HEK293T (cell line): Measurements from ENCODE around the gene CD209.

Source experiments
- ARNT ChIP-seq: fragments of 450-650 bp; IDR thresholded peaks from 2 replicates; pipeline ENCODE4 v1.6.1; 2017; ENCODE audit warnings: mild to moderate bottlenecking
- BHLHE40 ChIP-seq: fragments of 450-650 bp; IDR thresholded peaks from 2 replicates; pipeline ENCODE4 v1.6.1; 2016; ENCODE audit warnings: mild to moderate bottlenecking, moderate library complexity, borderline replicate concordance
- ELF4 ChIP-seq: fragments of 450-650 bp; IDR thresholded peaks from 2 replicates; pipeline ENCODE4 v1.6.1; 2017; ENCODE audit warnings: antibody characterized with exemption
- FOXA1 ChIP-seq: fragments of 450-650 bp; IDR thresholded peaks from 2 replicates; pipeline ENCODE4 v1.6.1; 2016; ENCODE audit warnings: mild to moderate bottlenecking
- FOXK2 ChIP-seq: fragments of 450-650 bp; IDR thresholded peaks from 2 replicates; pipeline ENCODE4 v1.6.1; 2016; ENCODE audit warnings: mild to moderate bottlenecking
- FOXM1 ChIP-seq: fragments of 450-650 bp; IDR thresholded peaks from 2 replicates; pipeline ENCODE4 v1.6.1; 2017; ENCODE audit warnings: mild to moderate bottlenecking, borderline replicate concordance
- HDGF ChIP-seq: fragments of 450-650 bp; IDR thresholded peaks from 2 replicates; pipeline ENCODE4 v1.6.1; 2017; ENCODE audit warnings: antibody characterized with exemption, borderline replicate concordance
- L3MBTL2 ChIP-seq: fragments of 450-650 bp; conservative IDR thresholded peaks from 2 replicates; pipeline ENCODE4 v1.6.1; 2016; ENCODE audit warnings: mild to moderate bottlenecking
- LEF1 ChIP-seq: fragments of 450-650 bp; IDR thresholded peaks from 2 replicates; pipeline ENCODE4 v1.6.1; 2017; ENCODE audit warnings: mild to moderate bottlenecking, borderline replicate concordance
- NFRKB ChIP-seq: fragments of 450-650 bp; IDR thresholded peaks from 2 replicates; pipeline ENCODE4 v1.6.1; 2016; ENCODE audit warnings: mild to moderate bottlenecking, moderate library complexity
- SP1 ChIP-seq: fragments of 450-650 bp; IDR thresholded peaks from 2 replicates; pipeline ENCODE4 v1.6.1; 2017
- SUZ12 ChIP-seq: fragments of 450-650 bp; IDR thresholded peaks from 2 replicates; pipeline ENCODE4 v1.6.1; 2016; ENCODE audit warnings: mild to moderate bottlenecking
- TARDBP ChIP-seq: fragments of 450-650 bp; IDR thresholded peaks from 2 replicates; pipeline ENCODE4 v1.6.1; 2016
- ZNF384 ChIP-seq: fragments of 450-650 bp; IDR thresholded peaks from 2 replicates; pipeline ENCODE4 v1.6.1; 2016

DNA sequence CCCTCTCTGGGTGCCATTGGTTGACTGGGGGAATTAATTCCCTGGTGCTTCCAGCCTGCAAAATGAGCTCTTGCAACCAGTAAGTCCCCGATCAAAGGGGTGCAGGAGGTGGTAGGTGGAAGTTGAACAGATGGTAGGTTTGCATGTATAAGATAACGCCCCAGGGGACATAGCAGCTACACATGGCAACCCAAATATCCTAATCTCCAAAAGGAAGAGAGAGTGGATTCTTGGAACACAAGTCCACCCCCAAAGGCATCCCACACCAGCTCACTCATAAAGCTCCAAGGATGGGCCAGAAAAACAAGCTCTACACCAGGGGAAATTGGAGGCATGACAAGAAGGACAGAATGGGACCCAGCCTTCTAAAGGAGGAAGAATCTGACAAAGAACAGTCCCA is 4.8 kb downstream of the CD209 start:
- TF ChIP-seq TARDBP (no peak), ARNT (no peak), ELF4 (no peak), FOXA1 (no peak), L3MBTL2 (no peak), ZNF384 (no peak), FOXM1 (no peak), SUZ12 (no peak), BHLHE40 (no peak), SP1 (no peak), HDGF (no peak), NFRKB (no peak), LEF1 (no peak), FOXK2 (no peak)
